ENCODE results near the gene YPEL3.

Gene YPEL3

GRCh38 chr16:30049871-30050270 is 46.1 kb downstream of the YPEL3 start:
- DNase-seq (ENCODE audit: low read depth): no peak

- no peak for DNase-seq (ENCODE audit: low read depth)
These were observed 49.4 kb downstream of the YPEL3 start for GRCh38 chr16:30046588-30046987.

GRCh38 chr16:30046178-30046577 is 49.8 kb downstream of the YPEL3 start:
- no peak for DNase-seq (ENCODE audit: low read depth)
